Measurements from ENCODE around the gene FASTKD2.
"Not testable (repeated sequence)": the region's sequence is repeated elsewhere in the genome, so short reads cannot be mapped to it uniquely, and the experiment has no call there.

The FASTKD2 gene

GRCh38 chr2:206812471-206812870 lies 47.1 kb downstream of the FASTKD2 start:
- H3K4me1 ChIP-seq (ENCODE audit: control insufficient read depth, insufficient read depth, low read length, poor library complexity, severe bottlenecking); H3K36me3 ChIP-seq (ENCODE audit: control insufficient read depth, insufficient read depth, low read length); H3K4me3 ChIP-seq (ENCODE audit: extremely low read depth, insufficient read depth, low read length, poor library complexity, severe bottlenecking); H3K9me3 ChIP-seq (ENCODE audit: control insufficient read depth, low read length); H3K27ac ChIP-seq (ENCODE audit: low read depth, low read length, severe bottlenecking): not testable (repeated sequence)
- whole genome bisulfite sequencing, 2 experiments (ENCODE audit: insufficient coverage in 2 of 2), result 89 to 92% methylated on average over 4 to 5 of the region's 5 CpGs

- Histone ChIP-seq H3K36me3 (ENCODE audit: control insufficient read depth, insufficient read depth, low read length) (no peaks in the 10 kb centered on the region), H3K9me3 (ENCODE audit: control insufficient read depth, low read length) (no peaks in the 10 kb centered on the region), H3K4me1 (ENCODE audit: control insufficient read depth, insufficient read depth, low read length, poor library complexity, severe bottlenecking) (no peaks in the 10 kb centered on the region), H3K27ac (ENCODE audit: low read depth, low read length, severe bottlenecking) (no peak overlapping the region), H3K4me3 (ENCODE audit: extremely low read depth, insufficient read depth, low read length, poor library complexity, severe bottlenecking) (no peak overlapping the region)
These were observed 49.1 kb downstream of the FASTKD2 start for GRCh38 chr2:206814498-206814897.

- no peak overlapping the region for H3K27ac ChIP-seq (ENCODE audit: low read depth, low read length, severe bottlenecking)
These were observed 55.4 kb downstream of the FASTKD2 start for GRCh38 chr2:206820807-206821206.

GRCh38 chr2:206823178-206823577 lies 57.8 kb downstream of the FASTKD2 start:
- no peaks in the 10 kb centered on the region for H3K36me3 ChIP-seq (ENCODE audit: control insufficient read depth, insufficient read depth, low read length)
- H3K4me3 ChIP-seq (ENCODE audit: extremely low read depth, insufficient read depth, low read length, poor library complexity, severe bottlenecking), result no peak overlapping the region
- no peaks in the 10 kb centered on the region for H3K9me3 ChIP-seq (ENCODE audit: control insufficient read depth, low read length)
- H3K27ac ChIP-seq (ENCODE audit: low read depth, low read length, severe bottlenecking), result no peak overlapping the region
- WGBS, 2 experiments (ENCODE audit: insufficient coverage in 2 of 2), result 86 to 90% methylated on average over 3 of the region's 6 CpGs
- peaks cover 4% of the 10 kb centered on the region for H3K4me1 ChIP-seq (ENCODE audit: control insufficient read depth, insufficient read depth, low read length, poor library complexity, severe bottlenecking)

More at GRCh38 chr2:206820807-206821206, 55.4 kb downstream of the FASTKD2 start:
- no peaks in the 10 kb centered on the region for H3K36me3 ChIP-seq (ENCODE audit: control insufficient read depth, insufficient read depth, low read length)
- H3K4me3 ChIP-seq (ENCODE audit: extremely low read depth, insufficient read depth, low read length, poor library complexity, severe bottlenecking), result no peak overlapping the region
- H3K4me1 ChIP-seq (ENCODE audit: control insufficient read depth, insufficient read depth, low read length, poor library complexity, severe bottlenecking), result peaks cover 4% of the 10 kb centered on the region
- H3K9me3 ChIP-seq (ENCODE audit: control insufficient read depth, low read length), result no peaks in the 10 kb centered on the region
- 84 to 94% methylated on average over 2 of the region's 2 CpGs for WGBS, 2 experiments (ENCODE audit: insufficient coverage in 2 of 2)

GRCh38 chr2:206824087-206824618 lies 58.7 kb downstream of the FASTKD2 start:
- Histone ChIP-seq H3K27ac (ENCODE audit: low read depth, low read length, severe bottlenecking) (no peak overlapping the region), H3K4me3 (ENCODE audit: extremely low read depth, insufficient read depth, low read length, poor library complexity, severe bottlenecking) (no peak overlapping the region), H3K36me3 (ENCODE audit: control insufficient read depth, insufficient read depth, low read length) (no peaks in the 10 kb centered on the region), H3K9me3 (ENCODE audit: control insufficient read depth, low read length) (no peaks in the 10 kb centered on the region), H3K4me1 (ENCODE audit: control insufficient read depth, insufficient read depth, low read length, poor library complexity, severe bottlenecking) (peaks cover 4% of the 10 kb centered on the region)
- no CpG with 5 or more reads among the region's 1 CpG for WGBS, 2 experiments (ENCODE audit: insufficient coverage in 2 of 2)

GRCh38 chr2:206824993-206825392 lies 59.6 kb downstream of the FASTKD2 start:
- 98% methylated on average over 4 of the region's 5 CpGs; no CpG with 5 or more reads in 1 of the 2 experiments for WGBS, 2 experiments (ENCODE audit: insufficient coverage in 2 of 2)
- H3K36me3 ChIP-seq (ENCODE audit: control insufficient read depth, insufficient read depth, low read length), result no peaks in the 10 kb centered on the region
- H3K27ac ChIP-seq (ENCODE audit: low read depth, low read length, severe bottlenecking), result no peak overlapping the region
- H3K4me3 ChIP-seq (ENCODE audit: extremely low read depth, insufficient read depth, low read length, poor library complexity, severe bottlenecking), result no peak overlapping the region
- H3K4me1 ChIP-seq (ENCODE audit: control insufficient read depth, insufficient read depth, low read length, poor library complexity, severe bottlenecking), result peaks cover 4% of the 10 kb centered on the region
- H3K9me3 ChIP-seq (ENCODE audit: control insufficient read depth, low read length), result no peaks in the 10 kb centered on the region

- H3K4me1 ChIP-seq (ENCODE audit: control insufficient read depth, insufficient read depth, low read length, poor library complexity, severe bottlenecking), result no peaks in the 10 kb centered on the region
- H3K9me3 ChIP-seq (ENCODE audit: control insufficient read depth, low read length), result no peaks in the 10 kb centered on the region
- WGBS, 2 experiments (ENCODE audit: insufficient coverage in 2 of 2), result 84 to 96% methylated on average over 3 of the region's 3 CpGs
- H3K27ac ChIP-seq (ENCODE audit: low read depth, low read length, severe bottlenecking), result no peak overlapping the region
- H3K4me3 ChIP-seq (ENCODE audit: extremely low read depth, insufficient read depth, low read length, poor library complexity, severe bottlenecking), result no peak overlapping the region
- H3K36me3 ChIP-seq (ENCODE audit: control insufficient read depth, insufficient read depth, low read length), result no peaks in the 10 kb centered on the region
These were observed 66.1 kb downstream of the FASTKD2 start for GRCh38 chr2:206831442-206831995.

GRCh38 chr2:206832873-206833272 lies 67.5 kb downstream of the FASTKD2 start:
- Histone ChIP-seq H3K36me3 (ENCODE audit: control insufficient read depth, insufficient read depth, low read length) (no peaks in the 10 kb centered on the region), H3K4me1 (ENCODE audit: control insufficient read depth, insufficient read depth, low read length, poor library complexity, severe bottlenecking) (no peaks in the 10 kb centered on the region), H3K4me3 (ENCODE audit: extremely low read depth, insufficient read depth, low read length, poor library complexity, severe bottlenecking) (no peak overlapping the region), H3K27ac (ENCODE audit: low read depth, low read length, severe bottlenecking) (no peak overlapping the region), H3K9me3 (ENCODE audit: control insufficient read depth, low read length) (no peaks in the 10 kb centered on the region)
- 60 to 90% methylated on average over 1 of the region's 2 CpGs for WGBS, 2 experiments (ENCODE audit: insufficient coverage in 2 of 2)

- no peak overlapping the region for H3K4me3 ChIP-seq (ENCODE audit: extremely low read depth, insufficient read depth, low read length, poor library complexity, severe bottlenecking)
These were observed 67.9 kb downstream of the FASTKD2 start for GRCh38 chr2:206833291-206833690.

GRCh38 chr2:206836722-206837121 lies 71.3 kb downstream of the FASTKD2 start:
- no peaks in the 10 kb centered on the region for H3K36me3 ChIP-seq (ENCODE audit: control insufficient read depth, insufficient read depth, low read length)
- no peak overlapping the region for H3K4me3 ChIP-seq (ENCODE audit: extremely low read depth, insufficient read depth, low read length, poor library complexity, severe bottlenecking)
- no peaks in the 10 kb centered on the region for H3K9me3 ChIP-seq (ENCODE audit: control insufficient read depth, low read length)
- no CpG with 5 or more reads among the region's 2 CpGs for WGBS, 2 experiments (ENCODE audit: insufficient coverage in 2 of 2)
- H3K27ac ChIP-seq (ENCODE audit: low read depth, low read length, severe bottlenecking), result no peak overlapping the region
- no peaks in the 10 kb centered on the region for H3K4me1 ChIP-seq (ENCODE audit: control insufficient read depth, insufficient read depth, low read length, poor library complexity, severe bottlenecking)

More at GRCh38 chr2:206833291-206833690, 67.9 kb downstream of the FASTKD2 start:
- H3K27ac ChIP-seq (ENCODE audit: low read depth, low read length, severe bottlenecking), result no peak overlapping the region
- H3K36me3 ChIP-seq (ENCODE audit: control insufficient read depth, insufficient read depth, low read length), result no peaks in the 10 kb centered on the region
- H3K4me1 ChIP-seq (ENCODE audit: control insufficient read depth, insufficient read depth, low read length, poor library complexity, severe bottlenecking), result no peaks in the 10 kb centered on the region
- WGBS, 2 experiments (ENCODE audit: insufficient coverage in 2 of 2), result 95 to 100% methylated on average over 3 of the region's 3 CpGs
- no peaks in the 10 kb centered on the region for H3K9me3 ChIP-seq (ENCODE audit: control insufficient read depth, low read length)

- Histone ChIP-seq H3K4me3 (ENCODE audit: extremely low read depth, insufficient read depth, low read length, poor library complexity, severe bottlenecking) (no peak overlapping the region), H3K4me1 (ENCODE audit: control insufficient read depth, insufficient read depth, low read length, poor library complexity, severe bottlenecking) (no peaks in the 10 kb centered on the region), H3K36me3 (ENCODE audit: control insufficient read depth, insufficient read depth, low read length) (no peaks in the 10 kb centered on the region), H3K27ac (ENCODE audit: low read depth, low read length, severe bottlenecking) (no peak overlapping the region), H3K9me3 (ENCODE audit: control insufficient read depth, low read length) (no peaks in the 10 kb centered on the region)
- no CpG with 5 or more reads among the region's 1 CpG for WGBS, 2 experiments (ENCODE audit: insufficient coverage in 2 of 2)
These were observed 72.4 kb downstream of the FASTKD2 start for GRCh38 chr2:206837775-206838174.
